NCI-H1436 treated with DMSO at 0.1 percent for 48 hours (cell line): Measurements from ENCODE around the gene MAF.

Experiments used
- DNase-seq: peaks from one replicate; lab custom pipeline; 2025; lab: John Stamatoyannopoulos, UW

The MAF gene

DNA sequence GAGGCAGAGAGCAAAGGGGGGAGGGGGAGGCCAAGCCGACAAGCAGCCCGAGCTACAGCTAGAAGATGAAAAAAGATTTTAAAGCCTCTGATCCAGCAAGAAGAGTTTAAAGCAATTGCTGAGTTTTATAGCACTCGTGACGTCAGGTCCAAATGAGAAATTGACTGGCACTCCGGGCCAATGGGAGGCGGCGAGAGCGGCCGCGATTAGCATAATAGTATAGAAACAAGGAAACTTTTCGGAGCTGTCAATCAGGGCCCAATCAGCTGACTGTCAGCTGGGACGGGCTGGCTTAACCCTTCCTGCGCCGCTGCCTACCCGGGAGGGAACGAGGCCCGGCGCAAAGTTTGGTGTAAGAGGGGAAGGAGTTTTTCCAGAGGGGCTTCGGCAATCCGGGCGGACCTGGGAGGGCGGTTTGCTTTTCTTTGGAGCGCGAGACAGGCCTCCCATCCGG lies at the start of gene MAF:
Gene MAF, minus strand, starts transcription at position 100 of the 454 bp plus-strand sequence. CDS start 835 bp downstream, outside the sequence.
- peak; percentile 64 for DNase-seq

DNA sequence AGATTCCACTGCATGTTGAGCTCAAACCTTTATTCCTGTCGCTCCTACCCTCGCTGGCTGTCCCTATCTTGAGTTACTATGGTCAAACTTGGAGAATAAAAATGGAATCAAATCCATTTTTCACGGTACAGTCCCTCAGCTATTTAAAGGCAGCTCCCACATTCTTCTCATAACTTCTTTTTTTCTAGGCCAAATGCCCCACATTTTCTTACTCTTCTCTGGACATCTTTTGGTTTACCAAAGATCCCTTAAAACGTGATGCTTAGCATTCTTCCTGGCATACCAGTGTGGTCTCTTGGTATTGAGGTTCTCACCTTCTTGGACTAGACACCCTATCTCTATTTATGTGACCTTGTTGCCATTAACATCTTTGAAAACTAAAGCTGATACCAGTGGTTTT lies 48.3 kb upstream of the MAF start:
- no peak for DNase-seq

DNA sequence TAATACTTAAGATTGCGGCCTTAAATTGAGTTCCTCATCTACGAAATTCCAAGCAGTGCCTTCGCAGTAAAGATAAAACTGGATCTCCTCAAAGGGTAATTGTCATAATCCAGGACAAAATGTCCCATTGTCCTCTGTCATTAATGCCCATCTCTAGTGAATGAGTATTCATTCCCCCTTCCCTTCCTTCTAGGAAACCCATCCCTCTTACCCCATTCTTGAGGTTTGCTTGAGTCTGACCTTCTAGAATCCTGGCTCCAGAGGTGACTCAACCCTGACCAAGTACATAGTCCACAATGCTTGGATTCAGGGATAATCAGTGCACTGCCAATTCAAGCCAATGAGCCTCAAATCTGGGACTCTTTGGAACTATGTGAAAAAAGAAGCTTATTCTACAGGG lies 47.0 kb upstream of the MAF start:
- no peak for DNase-seq

DNA sequence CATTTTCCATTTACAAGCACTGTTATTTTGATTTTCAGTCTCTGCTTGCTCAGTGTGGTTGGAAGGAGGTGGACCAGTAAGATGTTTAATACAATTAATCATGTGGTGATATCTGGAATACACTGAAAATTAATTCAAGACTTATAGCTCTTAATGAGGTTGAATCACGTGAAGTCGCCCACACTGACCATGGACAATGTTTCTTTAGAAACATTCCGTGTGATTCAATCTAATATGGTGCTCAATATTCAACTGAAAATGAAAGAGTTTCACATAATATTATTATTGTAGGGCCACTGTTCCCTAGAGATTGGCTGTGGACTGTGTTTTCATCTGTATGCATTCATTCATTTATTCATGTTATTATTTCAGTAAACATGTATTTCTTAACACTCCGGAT lies 45.2 kb upstream of the MAF start:
- DNase-seq, result no peak

DNA sequence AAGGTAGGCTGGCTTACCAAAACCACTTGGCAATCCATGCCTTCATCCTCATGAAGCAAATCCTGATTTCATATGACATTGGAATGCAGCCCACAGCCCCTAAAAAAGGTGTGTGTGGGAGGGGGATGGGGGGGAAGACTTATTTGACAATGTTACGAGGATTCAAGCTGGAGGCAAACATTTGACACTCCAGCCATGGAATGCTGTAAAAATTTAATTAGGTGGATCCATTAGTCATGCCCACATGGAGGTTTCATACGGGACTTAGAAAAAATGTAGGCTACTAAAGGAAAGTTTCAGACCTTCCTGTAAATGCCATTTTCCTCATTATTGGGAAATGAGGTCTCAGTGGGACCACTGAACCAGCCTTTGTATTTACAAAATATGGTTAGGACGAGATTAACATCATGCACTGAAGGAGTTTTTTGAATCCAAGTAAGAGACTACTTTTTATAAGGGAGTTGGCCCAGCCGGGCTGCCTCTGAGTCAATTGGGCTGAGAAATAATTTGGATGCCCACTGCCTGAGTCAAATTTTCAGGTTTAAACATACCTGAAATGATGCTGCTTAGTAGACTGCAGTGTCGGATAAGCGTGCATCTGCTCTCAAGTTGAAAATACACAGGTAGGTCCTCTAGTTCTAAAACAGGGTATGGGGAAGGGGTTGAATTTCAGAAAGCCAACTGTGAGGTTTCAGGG lies 44.6 kb upstream of the MAF start:
- DNase-seq, result no peak

DNA sequence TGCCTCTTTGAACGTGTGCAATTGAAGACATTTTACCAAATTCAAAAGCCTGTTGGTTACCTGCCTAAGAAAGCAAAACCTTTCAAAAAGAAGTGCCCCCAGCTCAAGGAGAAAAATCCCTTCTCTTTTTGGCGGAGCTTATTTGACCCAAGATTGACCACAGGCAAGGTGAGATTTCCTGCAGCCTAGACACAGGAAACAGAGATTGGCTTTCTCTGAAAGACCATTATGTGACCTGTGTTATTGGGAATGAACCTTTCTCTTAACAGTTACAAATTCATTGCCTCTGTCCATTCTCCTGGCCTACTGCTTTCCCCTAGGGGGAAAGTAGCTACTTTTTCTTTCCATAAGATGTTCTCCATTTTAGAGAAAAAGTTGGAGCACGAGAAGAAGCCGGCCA lies 42.1 kb upstream of the MAF start:
- DNase-seq, result no peak

DNA sequence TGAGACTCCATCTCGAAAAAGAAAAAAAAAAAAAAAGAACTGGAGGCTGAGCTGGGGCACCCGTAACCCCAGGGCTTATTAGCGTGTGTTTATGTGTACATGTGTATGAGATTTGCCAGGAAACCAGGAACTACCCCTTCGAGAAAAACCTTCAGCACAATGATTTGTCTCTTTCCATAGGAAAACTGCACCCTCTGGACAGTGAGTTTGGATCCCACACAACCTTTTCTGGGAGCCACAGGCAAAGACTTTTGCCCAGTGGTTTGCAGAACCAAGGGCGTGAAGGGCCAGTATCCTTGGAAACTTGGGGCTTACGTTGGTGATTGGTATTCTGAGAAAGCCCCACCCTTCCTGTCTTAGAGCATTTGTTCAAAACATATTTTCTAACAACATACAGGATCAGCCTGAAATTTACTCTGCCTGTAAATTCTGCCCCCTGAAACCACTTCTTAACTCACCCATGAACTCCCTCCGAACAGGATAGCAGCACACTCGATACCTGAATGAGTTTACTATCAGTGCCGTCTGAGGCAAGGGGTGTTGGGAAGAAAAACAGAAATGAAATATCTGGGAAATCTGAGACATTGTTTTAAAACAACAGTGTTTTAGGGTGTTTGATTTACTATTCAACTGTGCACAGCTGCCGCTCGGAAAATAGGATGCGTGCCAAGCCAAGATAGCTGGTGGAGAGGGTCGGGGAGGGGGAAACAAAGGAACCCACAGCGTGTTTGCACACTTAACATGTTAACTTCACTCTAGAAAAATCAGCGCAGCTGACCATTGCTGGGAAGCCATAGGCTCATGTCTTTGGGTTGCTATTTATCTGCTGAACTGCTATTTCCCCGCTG lies 40.2 kb upstream of the MAF start:
- DNase-seq, result no peak

DNA sequence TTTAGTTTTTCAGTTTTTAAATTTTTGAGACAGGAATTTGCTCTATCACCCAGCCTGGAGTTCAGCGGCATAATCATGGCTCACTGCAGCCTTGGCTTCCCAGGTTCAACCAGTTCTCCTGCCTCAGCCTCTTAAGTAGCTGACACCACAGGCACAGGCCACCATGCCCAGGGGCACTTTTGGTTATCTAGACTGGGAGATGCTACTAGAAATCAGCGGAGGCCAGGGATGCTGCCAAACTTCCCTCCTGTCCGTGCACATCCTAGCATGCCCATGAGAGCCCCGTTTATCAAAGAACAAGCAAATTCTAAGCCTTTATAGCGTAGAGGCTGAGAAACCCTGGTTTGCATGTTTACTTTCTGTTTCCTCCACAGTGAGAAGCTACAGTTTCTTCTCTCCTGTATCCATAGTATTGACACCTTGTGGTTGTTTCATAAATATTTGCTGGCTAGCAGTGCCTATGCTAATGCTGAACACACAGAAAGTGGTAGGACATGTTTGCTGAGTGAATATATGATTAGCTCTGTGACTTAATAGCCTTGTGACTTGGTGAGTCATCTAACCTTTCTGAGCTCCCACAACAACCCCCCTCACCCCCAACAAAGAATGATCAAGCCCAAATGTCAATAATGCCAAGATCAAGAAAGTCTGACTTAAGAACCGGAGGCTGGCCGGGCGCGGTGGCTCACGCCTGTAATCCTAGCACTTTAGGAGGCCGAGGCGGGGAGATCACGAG lies 39.2 kb upstream of the MAF start:
- no peak for DNase-seq

DNA sequence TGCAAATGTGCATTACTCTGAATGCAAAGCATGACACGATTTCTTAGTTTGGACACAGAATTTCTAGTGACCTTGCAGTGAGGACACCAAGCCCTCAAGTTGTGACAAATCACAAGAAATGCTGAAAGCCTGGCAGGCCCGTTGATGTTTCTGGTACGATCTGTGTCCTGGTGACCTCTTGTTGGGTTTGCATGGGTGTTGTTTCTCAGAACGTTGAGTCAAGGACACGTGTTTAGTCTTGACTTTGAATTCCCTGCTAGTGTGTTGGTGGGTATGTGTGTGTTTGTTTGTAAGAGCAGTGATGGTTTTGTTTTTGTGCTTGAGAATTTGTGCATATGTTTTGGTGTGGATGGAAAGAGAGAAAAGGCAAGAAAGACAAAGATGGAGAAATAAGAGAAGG lies 37.8 kb upstream of the MAF start:
- no peak for DNase-seq

DNA sequence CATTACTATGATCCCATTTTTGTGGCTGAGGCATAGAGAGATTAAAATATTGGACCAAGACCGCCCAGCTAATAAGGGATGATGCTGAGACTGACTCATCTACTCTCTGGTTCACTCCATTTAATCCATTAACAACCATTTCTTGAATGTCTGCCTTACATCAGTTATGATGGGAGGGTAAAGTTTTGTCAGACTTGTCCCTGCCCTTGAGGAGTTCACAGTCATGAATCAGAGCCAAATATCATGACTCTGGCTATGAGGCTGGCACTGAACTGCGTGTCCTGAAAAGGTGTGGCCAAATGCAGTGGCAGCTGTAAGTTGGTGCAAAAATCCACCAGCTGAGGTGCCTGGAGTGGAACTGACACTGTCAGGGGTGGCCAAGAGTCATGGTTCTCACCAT lies 35.0 kb upstream of the MAF start:
- DNase-seq, result no peak

DNA sequence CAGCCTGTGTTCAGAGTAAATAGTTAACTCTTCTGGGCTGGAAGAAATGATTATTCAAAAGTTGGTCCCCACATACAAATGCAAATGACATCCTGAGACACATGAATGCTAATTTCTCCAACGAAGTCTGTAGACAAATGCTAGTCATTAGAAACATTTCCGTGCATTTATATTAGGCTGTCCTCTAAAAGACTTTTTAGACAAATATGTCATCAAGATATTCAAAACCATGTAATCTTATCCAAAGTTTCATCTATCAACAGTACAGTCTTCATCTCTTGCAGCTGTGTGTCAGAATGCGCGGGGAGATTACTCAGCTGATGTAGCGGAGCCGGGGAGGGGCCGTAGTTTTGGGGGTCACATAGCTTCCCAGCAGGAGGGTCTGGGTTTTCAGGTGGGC lies 33.8 kb upstream of the MAF start:
- DNase-seq, result no peak

DNA sequence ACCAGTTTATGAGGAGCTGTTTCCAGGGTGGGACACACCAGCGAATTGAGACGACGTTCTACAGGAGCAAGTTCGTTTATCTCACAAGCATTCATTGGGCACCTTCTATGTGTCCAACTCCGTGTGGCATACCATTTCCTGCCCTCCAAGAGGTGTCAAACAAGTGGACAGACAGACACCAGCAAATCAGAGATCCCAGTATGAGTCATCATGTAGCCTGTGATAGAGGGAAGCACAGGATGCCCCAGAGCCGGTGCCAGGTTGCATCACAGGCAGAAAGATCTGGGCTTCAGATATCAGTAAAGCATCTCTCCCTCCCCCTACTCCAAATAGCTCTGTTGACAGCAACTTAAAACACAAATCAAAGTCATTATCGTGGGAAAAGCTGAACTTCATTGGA lies 31.8 kb upstream of the MAF start:
- DNase-seq, result no peak

DNA sequence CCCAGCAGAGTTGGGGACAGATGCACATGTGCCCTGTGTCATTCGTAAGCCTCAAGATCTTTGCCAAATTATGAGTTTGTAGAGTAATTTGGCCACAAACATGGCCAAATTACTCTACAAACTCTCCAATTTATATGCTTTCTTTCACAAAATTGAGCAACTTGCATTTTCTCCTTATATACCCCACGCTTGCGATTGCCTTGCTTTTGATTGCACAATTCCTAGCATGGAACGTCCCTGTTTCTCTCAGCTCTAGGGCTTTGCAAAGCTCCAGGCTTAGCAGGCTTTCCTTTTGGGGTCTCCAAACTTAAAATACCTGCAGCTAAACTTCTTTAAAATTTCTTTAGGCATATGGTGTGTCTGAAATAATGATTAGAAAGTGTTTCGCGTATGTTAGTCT lies 28.5 kb upstream of the MAF start:
- DNase-seq, result no peak

DNA sequence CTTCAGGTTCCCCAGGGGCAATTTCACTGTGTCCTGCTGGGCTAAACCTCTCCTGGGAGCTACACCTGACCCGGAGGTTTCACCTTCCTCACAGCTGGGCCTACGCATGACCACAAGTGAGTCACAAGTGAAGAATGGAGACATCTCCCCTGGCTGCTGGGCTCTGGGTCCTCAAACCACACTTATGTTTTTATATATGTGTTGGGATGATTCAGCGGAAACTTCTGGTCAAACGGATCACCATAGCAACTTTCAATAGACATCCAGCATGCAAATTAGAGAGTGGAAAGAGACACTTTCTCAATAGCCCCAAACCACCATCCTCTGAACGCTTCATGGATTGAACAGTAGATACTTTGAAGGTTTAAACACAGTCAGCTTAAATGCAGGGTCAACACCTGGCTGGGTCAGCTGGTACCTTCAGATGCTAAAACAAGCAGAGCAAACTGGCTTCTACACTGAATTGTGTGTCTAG lies 28.0 kb upstream of the MAF start:
- DNase-seq, result no peak

DNA sequence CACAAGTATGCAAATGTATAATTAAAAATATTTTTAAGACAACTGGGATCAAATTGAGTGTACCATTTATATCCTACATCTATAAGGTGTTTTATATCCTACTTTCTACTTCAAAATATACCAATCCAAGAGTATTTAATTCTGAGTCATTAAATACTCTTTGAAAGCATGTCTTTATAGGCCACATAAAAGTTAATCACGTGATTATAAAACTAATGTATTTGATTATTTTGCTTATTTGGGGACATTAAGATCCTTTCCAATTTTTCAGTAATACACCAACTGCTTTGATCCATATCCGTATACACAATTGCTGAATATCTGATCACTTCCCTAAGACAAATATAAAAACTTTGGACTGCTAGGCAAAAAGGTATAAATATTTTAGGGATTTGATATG lies 26.6 kb upstream of the MAF start:
- no peak for DNase-seq

DNA sequence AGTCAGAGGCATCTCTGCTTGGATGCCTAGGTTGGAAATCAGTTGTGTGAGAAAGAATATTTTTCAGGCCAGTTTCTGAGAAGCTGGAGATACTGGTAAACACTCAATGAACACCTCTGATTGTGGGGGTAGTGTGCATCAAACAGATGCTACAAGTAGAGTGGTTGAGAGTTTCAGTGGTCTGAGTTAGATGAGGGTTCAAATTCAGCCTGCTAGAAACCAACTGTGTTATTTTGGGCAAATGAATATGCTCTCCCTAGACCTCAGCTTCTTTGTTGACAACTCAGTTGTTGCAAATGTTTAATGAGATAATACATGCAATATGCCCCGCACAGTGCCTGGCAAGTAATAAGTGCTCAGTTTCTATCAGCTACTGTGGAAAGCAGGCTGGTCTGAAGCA lies 25.2 kb upstream of the MAF start:
- DNase-seq, result no peak

DNA sequence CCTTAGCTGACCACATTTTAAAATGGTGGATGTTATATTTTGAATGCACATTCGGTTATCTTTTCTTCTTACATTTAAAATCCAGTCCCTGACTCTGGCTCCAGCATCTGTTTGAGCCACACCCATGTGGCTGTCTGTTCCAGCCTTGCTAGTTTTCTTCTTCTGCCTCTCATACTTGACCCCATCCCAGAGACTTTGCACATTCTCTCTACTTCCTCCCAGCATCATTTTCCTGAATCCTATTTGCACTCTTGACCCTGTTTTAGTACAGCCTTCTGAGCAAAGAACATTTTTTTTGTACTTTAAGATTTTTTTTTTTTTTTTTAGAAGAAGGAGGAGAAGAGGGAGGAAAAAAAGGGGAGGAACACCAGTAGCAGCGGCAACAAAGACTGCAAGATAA lies 23.3 kb upstream of the MAF start:
- DNase-seq, result no peak

DNA sequence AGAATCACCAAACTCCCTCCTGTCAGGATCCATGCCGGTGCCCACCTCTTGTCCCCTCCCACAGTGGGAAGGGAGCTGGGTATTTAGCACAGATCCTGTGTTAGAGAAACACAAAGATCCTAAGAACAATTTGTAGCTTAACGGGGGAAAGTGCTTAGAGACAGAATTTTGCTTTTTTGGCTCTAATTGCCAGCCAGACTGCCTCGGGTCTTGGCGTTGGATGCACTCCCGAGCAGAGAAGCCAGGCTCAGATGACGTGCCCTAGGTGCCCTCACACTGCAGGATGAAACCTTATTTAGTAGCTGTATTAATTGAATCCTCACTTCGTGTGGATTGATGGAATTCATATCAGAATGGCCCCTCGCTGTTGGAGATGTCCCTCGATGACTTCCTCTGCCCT lies 22.5 kb upstream of the MAF start:
- DNase-seq, result no peak

DNA sequence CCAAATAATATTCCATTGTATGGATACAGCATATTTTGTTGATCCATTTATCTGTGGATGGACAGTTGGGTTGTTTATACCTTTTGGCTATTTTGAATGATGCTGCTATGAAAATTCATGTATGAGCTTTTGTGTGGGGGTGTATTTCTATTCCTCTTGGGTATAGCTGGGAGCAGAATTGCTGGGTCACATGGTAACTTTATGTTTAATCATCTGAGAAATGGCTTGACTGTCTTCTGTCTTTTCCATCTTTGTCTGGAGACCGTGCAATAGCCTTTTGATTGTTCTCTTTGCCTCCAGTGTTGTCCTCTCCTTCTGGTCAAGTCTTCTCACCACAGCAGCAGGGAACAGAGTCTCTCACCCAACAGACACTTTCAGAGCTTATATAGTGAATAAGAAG lies 20.5 kb upstream of the MAF start:
- no peak for DNase-seq

DNA sequence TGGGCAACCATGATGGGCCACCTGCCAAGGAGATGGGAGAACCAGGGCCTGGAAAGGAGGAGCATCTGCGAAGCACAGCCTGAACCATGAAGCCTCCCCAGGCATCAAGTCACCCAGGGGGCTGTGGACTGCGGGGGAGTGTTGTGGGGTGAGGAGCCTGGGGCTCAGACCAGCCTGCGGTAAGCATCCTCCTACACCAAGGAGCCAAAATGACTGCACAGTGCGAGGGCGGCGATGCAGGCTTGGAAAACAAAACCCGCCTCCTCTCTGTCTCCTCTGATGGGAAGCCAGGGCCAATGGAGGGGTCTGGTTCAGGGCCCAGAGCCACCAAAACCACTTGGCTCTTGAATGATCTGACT lies 18.1 kb upstream of the MAF start:
- DNase-seq, result no peak

DNA sequence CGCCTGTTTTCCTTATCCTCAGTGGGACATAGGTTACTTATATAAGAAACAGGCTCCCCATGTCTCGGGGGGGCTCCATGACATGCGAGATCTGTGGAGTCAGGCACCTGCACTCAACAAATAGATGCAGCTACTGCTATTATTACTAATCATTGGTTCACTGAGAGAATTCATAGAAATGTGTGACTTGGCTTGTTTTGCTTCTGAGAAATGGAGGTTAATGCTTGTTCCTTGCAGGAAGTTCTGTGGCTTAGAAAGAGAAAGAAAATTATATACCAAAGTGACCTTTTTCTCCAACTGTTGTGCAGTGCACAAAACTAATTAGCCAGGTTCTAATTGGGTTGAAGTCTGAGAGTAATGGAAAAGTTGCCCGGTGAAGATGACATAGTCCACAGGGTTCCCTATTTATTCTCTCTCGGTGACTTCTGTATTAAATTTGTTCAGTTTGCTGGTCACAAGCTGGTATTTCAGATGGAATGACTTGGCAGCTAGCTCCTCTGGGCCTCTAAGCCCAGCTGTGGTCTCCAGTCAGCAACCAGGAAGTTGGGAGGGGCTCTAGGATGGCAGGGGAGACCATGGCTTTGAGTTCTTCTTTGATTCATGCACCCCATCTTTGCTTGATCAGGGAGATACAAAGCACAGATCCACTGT lies 17.6 kb upstream of the MAF start:
- no peak for DNase-seq

DNA sequence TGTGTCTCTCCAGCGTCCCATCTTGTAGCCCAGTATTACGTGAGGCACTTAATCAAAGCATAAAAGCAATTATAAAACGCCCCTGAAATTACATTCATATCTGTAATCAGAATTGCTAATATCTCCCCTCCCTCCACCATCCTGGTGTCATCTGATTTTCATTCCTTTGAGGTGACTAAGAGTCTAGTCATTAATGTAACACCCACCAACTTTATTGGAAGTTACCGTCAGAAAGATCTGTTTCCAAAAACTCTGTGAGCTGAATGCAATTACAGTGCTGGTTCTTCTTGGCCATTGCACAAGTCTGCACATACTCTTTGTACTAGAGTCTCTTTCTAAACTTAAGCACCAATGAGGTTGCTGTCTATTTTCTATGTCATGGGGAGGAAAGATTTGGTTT lies 12.5 kb upstream of the MAF start:
- no peak for DNase-seq
